ENCODE measurements around the gene NDUFB6. TPM values are rescaled to one million over a fixed set of nuclear protein-coding genes. Genes with fewer than 3 reads are reported as not detected.
"Not testable (repeated sequence)": the region's sequence is repeated elsewhere in the genome, so short reads cannot be mapped to it uniquely, and the experiment has no call there.

Gene NDUFB6
- total RNA-seq, 1 donor from 2014 or later: 46.9 TPM

DNA sequence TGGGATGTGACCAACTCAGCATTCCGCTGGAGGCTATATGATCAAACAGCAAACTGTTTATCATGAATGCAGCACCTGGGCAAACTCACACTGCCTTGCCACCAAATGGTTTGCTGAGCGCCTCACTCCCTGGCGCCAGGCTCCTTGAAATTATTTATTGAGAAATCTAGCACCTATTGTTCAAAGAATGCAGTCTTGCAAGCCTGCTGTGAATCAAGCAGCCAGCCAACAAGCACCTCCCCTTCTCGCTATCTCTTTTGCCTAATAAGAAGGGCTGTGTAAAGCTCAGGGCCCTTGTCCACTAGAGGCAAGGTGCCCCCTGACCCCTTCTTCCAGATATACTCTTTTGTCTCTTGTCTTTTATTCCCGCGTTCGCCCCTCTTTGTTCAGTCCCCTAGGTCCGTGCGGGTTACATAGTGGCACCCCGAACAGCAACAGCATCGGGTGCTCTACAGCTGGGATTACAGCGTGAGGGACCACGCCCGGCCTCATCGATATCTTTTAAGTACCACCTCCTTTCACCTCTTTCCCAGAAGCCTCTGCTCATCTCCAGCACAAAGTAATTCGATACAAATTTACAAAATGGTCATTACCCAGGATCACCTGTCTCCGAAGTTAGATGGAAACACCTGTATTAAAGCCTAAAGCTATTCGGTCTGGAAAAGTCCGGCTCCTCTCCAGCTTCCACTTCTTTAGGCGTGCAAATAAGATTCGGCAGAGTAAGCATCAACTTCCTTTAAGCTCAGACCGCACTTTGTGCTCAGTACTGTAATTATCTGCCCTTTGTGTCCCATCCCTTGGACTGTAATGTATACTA lies 47.9 kb downstream of the NDUFB6 start:
- peak; percentile 76 for DNase-seq
- Mint-ChIP-seq H3K9me3 (no peaks in the 10 kb centered on the region), H3K27me3 (no peaks in the 10 kb centered on the region), H3K4me1 (peaks cover 39% of the 10 kb centered on the region), H3K27ac (peak overlapping the region; percentile 80), H3K4me3 (peak overlapping the region; percentile 94), H3K36me3 (ENCODE audit: low read depth) (peaks cover 30% of the 10 kb centered on the region)
- intact Hi-C loops (cut with micrococcal nuclease): loop anchor here (1.0 kb wide), 2 partner anchors 9 to 141 kb away; partner anchors contain the start of gene ACO1

GRCh38 chr9:32524558-32524891 lies 48.4 kb downstream of the NDUFB6 start:
- Mint-ChIP-seq H3K4me3 (peak overlapping the region; percentile 94), H3K4me1 (peaks cover 39% of the 10 kb centered on the region), H3K36me3 (ENCODE audit: low read depth) (peaks cover 34% of the 10 kb centered on the region)
- H3K27me3 Mint-ChIP-seq; intact Hi-C loops (cut with micrococcal nuclease); H3K27ac Mint-ChIP-seq; DNase-seq; H3K9me3 Mint-ChIP-seq: not testable (repeated sequence)

DNA sequence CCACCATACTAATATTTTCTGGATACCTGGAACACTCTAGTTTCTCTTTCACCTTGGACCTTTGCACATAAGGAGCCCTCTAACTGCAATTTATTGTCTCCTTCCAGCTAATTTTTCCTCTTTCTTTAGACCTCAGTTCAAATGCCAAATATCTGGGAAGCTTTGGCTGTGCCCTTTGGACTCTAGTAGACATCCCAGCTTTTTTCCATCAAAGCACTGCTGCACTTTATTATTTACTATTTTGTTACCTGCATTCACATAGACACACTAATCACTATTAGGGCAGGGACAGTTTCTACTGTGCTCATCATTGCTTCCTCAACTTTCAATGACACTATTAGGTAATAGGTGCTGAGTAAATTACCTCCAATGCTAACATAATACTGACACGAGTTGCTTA lies 49.0 kb downstream of the NDUFB6 start:
- Mint-ChIP-seq H3K4me1 (peaks cover 39% of the 10 kb centered on the region), H3K36me3 (ENCODE audit: low read depth) (peaks cover 37% of the 10 kb centered on the region), H3K4me3 (peak overlapping the region; percentile 94), H3K27me3 (no peaks in the 10 kb centered on the region), H3K9me3 (no peaks in the 10 kb centered on the region), H3K27ac (no peak overlapping the region)
- DNase-seq: no peak
- intact Hi-C loops (cut with micrococcal nuclease): no loop called here

DNA sequence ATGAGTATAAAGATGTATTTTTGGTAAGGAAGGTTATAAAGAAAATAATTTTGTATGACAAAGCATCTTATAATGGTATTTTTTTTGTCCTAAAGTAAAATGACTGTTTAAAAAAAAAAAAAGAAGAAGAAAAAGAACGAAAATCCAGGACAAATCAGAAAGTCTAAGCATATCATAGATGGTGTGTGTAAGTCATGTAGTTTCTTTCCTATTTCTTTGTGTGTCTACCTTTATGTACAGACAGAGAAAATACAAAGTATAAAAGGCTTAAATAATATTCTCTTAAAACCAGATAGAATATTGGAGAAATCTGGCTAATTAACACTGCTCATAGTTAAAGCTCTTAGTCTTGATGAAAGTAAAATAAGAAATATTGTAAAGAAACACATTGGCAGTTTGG lies 54.7 kb downstream of the NDUFB6 start:
- intact Hi-C loops (cut with micrococcal nuclease): no loop called here
- Mint-ChIP-seq H3K27ac (no peak overlapping the region), H3K36me3 (ENCODE audit: low read depth) (peaks cover 79% of the 10 kb centered on the region), H3K4me3 (no peak overlapping the region), H3K9me3 (peaks cover 9% of the 10 kb centered on the region), H3K27me3 (no peaks in the 10 kb centered on the region), H3K4me1 (peaks cover 19% of the 10 kb centered on the region)
- DNase-seq: no peak

DNA sequence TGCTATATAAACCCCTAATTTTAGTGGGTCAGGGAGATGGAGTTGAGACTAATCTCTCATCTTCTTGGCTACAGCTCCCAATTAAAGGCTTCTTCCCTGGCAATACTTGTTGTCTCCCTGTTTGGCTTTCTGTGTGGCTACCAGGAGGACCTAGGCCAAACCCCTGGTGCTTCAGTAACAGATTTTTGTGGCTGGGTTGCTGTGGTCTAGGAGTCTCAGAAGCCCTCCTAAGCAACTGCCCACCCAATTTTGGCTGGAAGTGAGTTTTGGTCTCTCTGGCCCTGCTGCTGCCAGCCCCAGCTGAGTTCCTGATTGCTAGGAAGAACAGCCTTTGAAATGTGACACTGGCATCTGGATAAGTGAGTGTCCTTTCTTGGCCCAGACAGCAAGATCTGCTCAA lies 56.7 kb downstream of the NDUFB6 start:
- DNase-seq: no peak
- intact Hi-C loops (cut with micrococcal nuclease): loop anchor here (1.0 kb wide), 1 partner anchor 9 kb away; no protein-coding TSS in a partner anchor
- Mint-ChIP-seq H3K36me3 (ENCODE audit: low read depth) (peaks cover 61% of the 10 kb centered on the region), H3K9me3 (peaks cover 9% of the 10 kb centered on the region), H3K4me1 (peaks cover 19% of the 10 kb centered on the region), H3K4me3 (no peak overlapping the region), H3K27me3 (no peaks in the 10 kb centered on the region), H3K27ac (peak overlapping the region; percentile 48)

DNA sequence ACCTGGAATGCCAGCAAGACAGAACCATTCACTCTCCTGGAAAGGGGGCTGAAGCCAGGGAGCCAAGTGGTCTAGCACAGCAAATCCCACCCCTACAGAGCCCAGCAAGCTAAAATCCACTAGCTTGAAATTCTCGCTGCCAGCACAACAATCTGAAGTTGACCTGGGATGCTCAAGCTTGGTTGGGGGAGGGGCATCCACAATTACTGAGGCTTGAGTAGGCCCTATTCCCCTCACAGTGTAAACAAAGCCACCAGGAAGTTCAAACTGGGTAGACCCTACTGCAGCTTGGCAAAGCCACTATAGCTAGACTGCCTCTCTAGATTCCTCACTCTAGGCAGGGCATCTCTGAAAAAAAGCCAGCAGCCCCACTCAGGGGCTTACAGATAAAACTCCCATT lies 64.2 kb downstream of the NDUFB6 start:
- H3K36me3 Mint-ChIP-seq (ENCODE audit: low read depth): peaks cover 7% of the 10 kb centered on the region
- no peak for DNase-seq
- H3K4me3 Mint-ChIP-seq: no peak overlapping the region
- no peaks in the 10 kb centered on the region for H3K27me3 Mint-ChIP-seq
- H3K9me3 Mint-ChIP-seq: peaks cover 1% of the 10 kb centered on the region
- no peak overlapping the region for H3K27ac Mint-ChIP-seq
- H3K4me1 Mint-ChIP-seq: peaks cover 24% of the 10 kb centered on the region
- intact Hi-C loops (cut with micrococcal nuclease): no loop called here

DNA sequence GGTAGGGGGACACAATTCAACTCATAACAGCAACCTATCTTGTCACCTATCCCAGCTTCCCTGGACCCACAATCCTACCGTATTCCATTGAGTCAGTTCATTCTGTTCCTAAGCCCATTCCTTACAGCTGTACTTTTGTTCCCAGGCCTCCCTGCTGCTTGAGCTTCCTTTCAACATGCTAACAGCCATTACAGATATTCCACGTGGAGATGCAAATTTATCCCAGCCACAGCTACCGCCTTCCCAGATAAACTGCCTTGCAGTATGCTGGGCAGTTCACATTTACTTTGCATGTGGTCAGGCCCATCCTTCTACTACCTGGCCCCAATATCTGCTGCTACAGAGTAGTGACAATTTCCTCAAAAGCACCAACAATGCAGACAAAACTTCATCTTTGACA lies 70.0 kb downstream of the NDUFB6 start:
- no peak for DNase-seq
- H3K27me3 Mint-ChIP-seq: no peaks in the 10 kb centered on the region
- no peak overlapping the region for H3K4me3 Mint-ChIP-seq
- H3K27ac Mint-ChIP-seq: no peak overlapping the region
- no peaks in the 10 kb centered on the region for H3K9me3 Mint-ChIP-seq
- intact Hi-C loops (cut with micrococcal nuclease): no loop called here
- H3K36me3 Mint-ChIP-seq (ENCODE audit: low read depth): peaks cover 35% of the 10 kb centered on the region
- peaks cover 5% of the 10 kb centered on the region for H3K4me1 Mint-ChIP-seq

Other genes starting within 250 kb of the NDUFB6 start
- gene ACO1, start 188.5 kb downstream of the NDUFB6 start, total RNA-seq: 7.4 TPM in 2 replicates
- gene RIGI, start 47.0 kb downstream of the NDUFB6 start, total RNA-seq: 5.5 and 6.1 TPM in 2 replicates
- gene SMIM27, start 20.8 kb downstream of the NDUFB6 start, total RNA-seq: 14.0 and 15.6 TPM in 2 replicates
- 14.5 and 15.1 TPM in 2 replicates for gene TOPORS, start 20.6 kb downstream of the NDUFB6 start, total RNA-seq
- gene TAF1L, start 62.5 kb upstream of the NDUFB6 start, total RNA-seq: 0.05 TPM in 1 of 2 replicates, not detected in the other
- gene TMEM215, start 210.4 kb upstream of the NDUFB6 start, total RNA-seq: not detected in 2 replicates

Measured in activated CD4-positive, alpha-beta T cell treated with anti-CD3 and anti-CD28 coated beads, Interleukin-2, amount 10 ng/mL, durations not matched to agents 24 days and 14 days (primary cell).